ENCODE measurements around the gene TXLNA.
A peak's percentile ranks its signal among the peaks of the same experiment; 100 is the strongest.

Gene TXLNA

GRCh38 chr1:32215629-32216480 lies 36.4 kb downstream of the TXLNA start:
- FAIRE-seq = no peak

GRCh38 chr1:32216566-32216965 lies 37.1 kb downstream of the TXLNA start:
- FAIRE-seq = no peak

DNA sequence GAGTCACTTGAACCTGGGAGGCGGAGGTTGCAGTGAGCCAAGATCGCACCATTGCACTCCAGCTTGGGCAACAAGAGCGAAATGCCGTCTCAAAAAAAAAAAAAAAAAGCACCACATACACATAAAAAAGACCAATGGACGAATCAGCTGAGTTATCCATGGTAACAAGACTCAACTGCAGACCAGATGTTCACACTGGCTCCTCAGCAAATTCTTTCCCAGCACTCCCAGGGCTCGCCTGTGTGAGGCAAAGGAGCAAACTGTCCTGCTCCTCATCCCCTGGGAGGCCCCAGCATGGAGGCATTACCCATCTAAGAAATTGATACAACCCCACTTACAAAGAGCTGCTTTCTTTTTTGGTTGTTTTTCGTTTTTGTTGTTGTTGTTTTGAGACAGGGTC lies 39.5 kb downstream of the TXLNA start:
- FAIRE-seq = no peak

DNA sequence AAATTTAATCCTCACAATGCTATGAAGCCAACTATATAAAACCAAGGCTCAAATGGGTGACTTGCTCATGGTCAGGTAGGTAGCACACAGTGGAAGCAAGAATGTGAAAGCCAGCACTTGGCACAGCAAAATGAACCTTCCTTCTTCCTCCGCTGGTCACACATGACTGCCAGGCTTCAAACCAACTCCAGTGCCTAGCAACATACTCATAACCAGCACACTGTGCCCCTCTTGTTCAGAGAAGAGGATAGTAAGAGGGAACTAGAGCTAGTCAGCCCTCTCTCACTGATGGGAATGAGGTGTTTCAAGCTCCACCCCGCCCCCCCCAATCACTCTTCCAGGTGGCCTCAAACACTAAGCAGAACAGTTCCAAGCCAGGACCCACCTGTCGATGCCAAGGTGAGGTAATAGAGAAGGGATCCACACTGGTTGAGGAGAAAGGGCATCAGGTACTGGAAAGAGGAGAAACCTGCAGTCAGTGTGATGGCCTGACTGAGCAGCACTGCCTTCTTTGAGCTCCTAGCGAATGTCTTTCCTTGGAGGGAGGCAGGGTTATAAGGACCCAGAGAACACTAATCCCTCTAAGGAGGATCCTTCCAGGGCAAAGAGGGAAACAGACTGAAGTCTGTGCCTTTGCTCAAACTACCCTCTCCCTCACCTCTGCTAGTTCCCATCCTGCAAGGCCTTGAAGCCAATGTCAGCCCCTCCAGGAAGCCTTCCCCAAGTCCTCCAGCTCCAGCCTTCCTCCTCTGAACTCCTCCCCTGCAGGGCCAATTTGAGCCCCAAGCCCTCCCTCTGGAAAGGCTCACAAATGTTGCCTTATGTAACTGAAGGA lies 41.5 kb downstream of the TXLNA start:
- FAIRE-seq = no peak

DNA sequence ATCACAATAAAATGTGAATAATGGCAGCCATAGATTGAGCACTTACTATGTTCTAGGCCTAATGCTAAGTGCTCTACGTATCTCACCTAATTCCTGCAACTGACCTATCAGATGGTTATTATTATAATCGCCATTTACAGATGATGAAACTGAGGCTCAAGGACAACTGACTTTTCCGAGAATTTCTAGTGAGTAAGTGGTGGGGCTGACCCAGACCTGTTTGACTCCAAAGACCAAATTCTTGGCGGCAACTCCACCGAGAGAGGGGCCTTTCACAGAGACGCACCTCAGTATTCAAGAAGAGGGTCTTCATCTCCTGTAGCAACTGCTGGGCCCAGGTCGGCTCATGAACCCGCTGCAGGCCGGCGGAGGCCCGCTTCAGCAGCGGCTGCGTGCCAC lies 42.1 kb downstream of the TXLNA start:
- no peak for FAIRE-seq

- peak; percentile 68 for FAIRE-seq
Observed at GRCh38 chr1:32221980-32222755, 42.7 kb downstream of the TXLNA start, which contains the start of the genes EIF3I and TMEM234. TSS of gene EIF3I (plus strand) at chr1:32222407. CDS start at chr1:32222442, 35 bp downstream. TSS of gene TMEM234 (minus strand) at chr1:32222353. CDS start at chr1:32222322, 31 bp downstream.

DNA sequence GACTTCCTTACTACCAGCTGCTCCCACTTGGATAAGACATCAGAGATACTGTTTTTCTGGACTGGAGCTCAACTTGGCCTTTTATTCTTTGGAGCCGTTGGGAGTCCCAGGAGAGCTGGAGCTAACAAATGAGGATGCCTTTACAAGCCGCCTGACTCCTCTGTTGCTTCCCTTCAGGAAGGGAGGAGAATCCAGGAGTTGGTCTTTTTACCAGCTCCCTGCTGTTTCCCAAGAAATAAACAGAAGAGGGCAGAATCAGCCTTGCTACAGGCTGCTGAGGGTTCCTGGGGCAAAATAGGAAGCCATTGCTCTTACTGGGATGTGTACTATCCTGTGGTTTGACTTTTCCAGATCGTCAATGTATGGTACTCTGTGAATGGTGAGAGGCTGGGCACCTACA lies 44.2 kb downstream of the TXLNA start:
- FAIRE-seq = no peak

GRCh38 chr1:32224285-32224684 lies 44.8 kb downstream of the TXLNA start:
- FAIRE-seq = no peak

DNA sequence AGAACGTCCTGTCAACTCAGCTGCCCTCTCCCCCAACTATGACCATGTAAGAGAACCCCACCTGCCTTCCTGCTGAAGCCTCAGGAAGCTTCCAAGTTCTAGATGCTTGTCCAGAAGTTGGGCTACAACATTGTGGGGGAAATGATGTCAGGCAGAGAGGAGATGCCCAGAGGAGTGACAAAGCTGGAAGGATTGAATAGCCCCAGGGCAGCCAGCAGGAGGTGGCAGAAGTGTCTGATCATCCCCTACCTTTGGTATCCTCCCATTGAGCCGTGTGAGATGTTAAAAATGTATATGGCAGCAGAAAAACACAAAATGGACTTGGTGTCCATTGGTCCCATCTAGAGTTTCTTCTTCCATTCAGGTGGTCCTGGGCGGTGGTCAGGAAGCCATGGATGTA lies 49.3 kb downstream of the TXLNA start:
- no peak for FAIRE-seq

GRCh38 chr1:32231843-32232432 lies 52.5 kb downstream of the TXLNA start:
- no peak for FAIRE-seq

GRCh38 chr1:32232558-32233304 lies 53.3 kb downstream of the TXLNA start:
- FAIRE-seq = no peak

DNA sequence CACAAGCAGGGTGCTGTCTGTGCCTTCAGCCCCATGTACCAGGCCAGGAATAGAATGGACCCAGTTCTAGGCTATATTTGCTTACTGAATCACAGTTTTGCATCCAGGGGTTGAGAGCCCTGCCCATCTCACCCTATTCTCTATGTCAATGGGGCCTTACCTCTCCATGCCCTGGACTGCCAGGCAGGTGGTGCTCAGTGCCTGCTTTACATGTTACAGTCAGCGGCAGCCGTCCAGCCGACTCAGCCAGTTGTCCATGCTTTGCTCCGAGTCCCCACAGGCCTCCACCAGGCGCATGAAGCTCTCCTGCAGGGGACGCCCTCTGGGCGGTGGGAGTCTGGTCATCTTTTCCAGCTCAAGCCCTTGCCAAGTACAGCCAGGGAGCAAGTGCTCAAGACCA lies 55.3 kb downstream of the TXLNA start:
- FAIRE-seq = no peak

GRCh38 chr1:32239337-32239736 lies 59.9 kb downstream of the TXLNA start:
- FAIRE-seq = no peak

GRCh38 chr1:32239790-32240139 lies 60.3 kb downstream of the TXLNA start:
- FAIRE-seq = no peak

DNA sequence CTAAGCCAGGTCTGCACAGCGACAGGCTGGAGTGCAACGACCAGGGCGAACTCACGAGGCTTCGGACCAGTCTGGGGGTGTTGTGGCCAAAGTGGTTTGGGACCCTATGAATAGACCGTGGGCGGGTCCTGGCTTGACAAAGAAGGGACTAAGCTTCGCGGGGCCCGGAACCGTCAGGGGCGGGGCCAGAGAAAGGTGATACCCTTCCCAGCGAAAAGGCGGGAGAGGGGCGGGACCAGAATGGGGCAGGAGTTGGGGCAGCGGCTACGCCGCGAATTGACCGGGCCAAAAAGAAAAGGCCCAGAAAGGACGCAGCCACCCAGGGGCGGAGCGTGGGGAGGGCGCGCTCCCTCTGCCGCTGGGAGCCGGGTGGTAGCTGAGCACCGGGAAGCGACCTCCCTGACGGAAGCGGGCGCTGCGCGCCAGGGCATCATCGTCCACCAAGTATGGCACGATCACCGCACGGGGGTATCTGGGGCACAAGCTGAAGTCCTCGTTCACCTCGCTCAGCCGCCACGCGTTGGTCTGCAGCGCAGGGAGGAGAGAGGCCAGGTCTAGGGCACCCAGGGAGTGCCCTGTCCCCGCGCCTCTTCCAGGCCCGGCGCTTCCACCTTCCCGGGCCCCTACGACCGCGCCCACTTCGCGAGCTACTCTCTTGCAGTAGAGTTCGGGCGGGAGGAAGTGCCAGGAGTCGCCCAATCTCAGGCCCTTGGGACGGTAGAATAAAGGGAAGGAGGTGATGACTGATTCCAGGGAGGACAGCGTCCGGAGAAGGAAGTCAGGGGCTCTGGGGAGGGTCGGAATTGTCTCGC lies 60.9 kb downstream of the TXLNA start:
- no peak for FAIRE-seq

GRCh38 chr1:32241001-32241763 lies 61.7 kb downstream of the TXLNA start:
- no peak for FAIRE-seq

- no peak for FAIRE-seq
Observed at GRCh38 chr1:32242341-32242851, 62.9 kb downstream of the TXLNA start.

DNA sequence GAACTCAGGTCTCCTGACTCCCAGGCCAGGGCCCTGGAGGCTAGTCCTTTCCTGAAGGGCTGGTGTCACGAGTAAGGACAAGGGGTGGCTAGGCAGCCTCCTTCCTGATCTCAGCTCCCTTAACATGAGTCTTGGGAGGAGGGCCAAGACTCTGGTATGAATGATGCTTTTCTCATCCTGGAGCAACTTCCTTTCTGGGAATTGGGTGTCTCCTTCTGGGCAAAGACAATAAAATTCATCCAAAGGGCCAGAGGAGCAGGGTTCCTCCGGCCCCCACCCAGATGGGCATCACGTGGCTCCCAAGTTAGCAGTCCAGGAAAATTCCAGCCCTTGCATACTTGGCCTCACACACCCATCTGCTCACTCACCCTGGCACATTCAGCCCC lies 67.4 kb downstream of the TXLNA start, which contains the start of gene FAM167B:
Gene FAM167B (plus strand): TSS at position 335 of the 386 bp plus-strand sequence. CDS start 200 bp downstream, outside the sequence.
- FAIRE-seq = no peak

GRCh38 chr1:32247452-32247851 lies 68.0 kb downstream of the TXLNA start:
- FAIRE-seq = no peak
